Upper lobe of left lung (tissue), 4 donors: ENCODE data around the gene SPRYD7.

Experiments used
- EP300 ChIP-seq, 4 donors: sonication (generic); formaldehyde crosslinking; IDR thresholded peaks; one replicate each; pipeline ENCODE4 v1.5.1; 2017; ENCODE audit warnings: antibody characterized with exemption in 4 of 4, control low read depth in 2 of 4
- POLR2A ChIP-seq, 4 donors: fragments of 450-650 bp; IDR thresholded peaks; one replicate each; pipeline ENCODE4 v1.5.1; 2016 to 2017; ENCODE audit warnings: antibody characterized with exemption in 4 of 4, mild to moderate bottlenecking in 2 of 4
- POLR2AphosphoS5 ChIP-seq, 2 donors: sonication (generic); formaldehyde crosslinking; IDR thresholded peaks; one replicate each; pipeline ENCODE4 v1.5.1; 2017; ENCODE audit warnings: antibody characterized with exemption in 2 of 2
- TF ChIP-seq, protein P1 (sequence below), 6 experiments: fragments of 450-650 bp in 4 of 6; fragments of 200-600 bp in 2 of 6; sonication (generic) in 2 of 6; IDR thresholded peaks; one replicate each; pipeline ENCODE4 v1.5.1; 2016 to 2019; ENCODE audit warnings: antibody characterized with exemption in 6 of 6

DNA sequence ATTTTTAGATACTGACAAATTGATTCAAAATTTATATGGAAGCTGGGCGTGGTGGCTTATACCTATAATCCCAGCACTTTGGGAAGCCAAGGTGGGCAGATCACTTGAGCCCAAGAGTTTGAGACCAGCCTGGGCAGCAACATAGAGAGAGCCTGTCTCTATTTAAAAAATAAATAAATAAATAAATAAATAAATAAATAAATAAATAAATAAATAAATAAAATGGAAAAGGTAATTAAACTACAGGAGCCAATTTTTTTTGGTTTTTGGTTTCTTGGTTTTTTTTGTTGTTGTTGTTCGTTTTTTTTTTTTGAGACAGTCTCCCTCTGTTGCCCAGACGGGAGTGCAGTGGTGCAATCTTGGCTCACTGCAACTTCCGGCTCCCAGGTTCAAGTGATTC is 31.3 kb upstream of the SPRYD7 start:
- TF ChIP-seq, protein P1, sequence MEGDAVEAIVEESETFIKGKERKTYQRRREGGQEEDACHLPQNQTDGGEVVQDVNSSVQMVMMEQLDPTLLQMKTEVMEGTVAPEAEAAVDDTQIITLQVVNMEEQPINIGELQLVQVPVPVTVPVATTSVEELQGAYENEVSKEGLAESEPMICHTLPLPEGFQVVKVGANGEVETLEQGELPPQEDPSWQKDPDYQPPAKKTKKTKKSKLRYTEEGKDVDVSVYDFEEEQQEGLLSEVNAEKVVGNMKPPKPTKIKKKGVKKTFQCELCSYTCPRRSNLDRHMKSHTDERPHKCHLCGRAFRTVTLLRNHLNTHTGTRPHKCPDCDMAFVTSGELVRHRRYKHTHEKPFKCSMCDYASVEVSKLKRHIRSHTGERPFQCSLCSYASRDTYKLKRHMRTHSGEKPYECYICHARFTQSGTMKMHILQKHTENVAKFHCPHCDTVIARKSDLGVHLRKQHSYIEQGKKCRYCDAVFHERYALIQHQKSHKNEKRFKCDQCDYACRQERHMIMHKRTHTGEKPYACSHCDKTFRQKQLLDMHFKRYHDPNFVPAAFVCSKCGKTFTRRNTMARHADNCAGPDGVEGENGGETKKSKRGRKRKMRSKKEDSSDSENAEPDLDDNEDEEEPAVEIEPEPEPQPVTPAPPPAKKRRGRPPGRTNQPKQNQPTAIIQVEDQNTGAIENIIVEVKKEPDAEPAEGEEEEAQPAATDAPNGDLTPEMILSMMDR (IDR thresholded peaks at IDR 0.05), result no peak
- no peak for TF ChIP-seq POLR2A (IDR thresholded peaks at IDR 0.05)
- TF ChIP-seq POLR2AphosphoS5 (IDR thresholded peaks at IDR 0.05), result no peak
- no peak for TF ChIP-seq EP300 (IDR thresholded peaks at IDR 0.05)
